Stimulated activated CD4-positive, alpha-beta T cell treated with anti-CD3 and anti-CD28 coated beads, TNF-alpha, amount 100 ng/mL, for 1 hour (primary cell): ENCODE measurements around the gene RAB31.

Experiments used
- DNase-seq, 3 donors: peaks; one replicate each; pipeline ENCODE4 v3.0.0-alpha.2; 2020; ENCODE audit warnings: low read depth in 3 of 3, low spot score in 1 of 3

RAB31 gene

DNA sequence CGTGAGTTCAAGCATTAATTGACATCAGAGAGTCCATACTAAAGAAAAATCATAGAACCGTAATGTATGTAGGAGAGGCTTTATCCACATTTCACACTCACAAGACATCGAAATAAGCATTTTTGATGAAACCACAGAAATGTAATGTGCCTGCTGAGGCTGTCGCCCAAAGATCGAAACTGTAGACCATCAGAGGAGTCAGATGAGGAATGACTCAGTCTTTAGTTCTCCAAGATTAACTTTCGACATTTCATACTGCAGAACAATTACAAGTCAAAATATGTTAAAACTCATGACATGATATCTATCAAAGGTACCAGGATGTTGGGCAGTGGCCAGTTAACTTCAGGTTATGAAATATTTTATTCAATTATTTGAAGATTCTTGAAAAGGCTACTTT lies 79.6 kb downstream of the RAB31 start:
- DNase-seq = no peak

DNA sequence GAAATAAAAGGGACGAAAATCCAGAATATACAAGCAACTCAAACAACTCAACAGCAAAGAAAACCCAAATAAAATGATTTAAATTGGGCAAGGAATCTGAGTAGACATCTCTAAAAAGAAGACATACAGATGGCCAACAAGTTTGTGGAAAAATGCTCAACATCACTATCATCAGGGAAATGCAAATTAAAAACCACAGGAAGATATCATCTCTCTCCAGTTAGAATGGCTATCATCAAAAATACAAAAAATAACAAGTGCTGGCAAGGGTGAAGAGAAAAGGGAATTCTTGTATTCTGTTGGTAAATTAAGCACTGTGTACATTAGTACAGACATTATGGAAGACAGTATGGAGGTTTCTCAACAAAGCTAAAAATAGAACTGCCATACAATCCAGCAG lies 80.0 kb downstream of the RAB31 start:
- DNase-seq = no peak

DNA sequence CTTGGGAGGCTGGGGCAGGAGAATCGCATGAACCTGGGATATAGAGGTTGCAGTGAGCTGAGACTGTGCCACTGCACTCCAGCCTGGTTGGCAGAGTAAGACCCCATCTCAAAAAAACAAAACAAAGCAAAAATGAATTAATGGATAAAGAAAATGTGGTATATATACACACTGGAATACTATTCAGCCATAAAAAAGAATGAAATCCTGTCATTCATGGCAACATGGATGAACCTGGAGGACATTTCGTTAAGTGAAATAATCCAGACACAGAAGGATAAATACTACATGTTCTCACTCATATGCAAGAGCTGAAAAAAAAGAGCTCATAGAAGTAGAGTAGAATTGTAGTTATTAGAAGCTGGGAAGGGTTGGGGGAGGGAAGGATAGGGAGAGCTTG lies 80.8 kb downstream of the RAB31 start:
- no peak for DNase-seq

DNA sequence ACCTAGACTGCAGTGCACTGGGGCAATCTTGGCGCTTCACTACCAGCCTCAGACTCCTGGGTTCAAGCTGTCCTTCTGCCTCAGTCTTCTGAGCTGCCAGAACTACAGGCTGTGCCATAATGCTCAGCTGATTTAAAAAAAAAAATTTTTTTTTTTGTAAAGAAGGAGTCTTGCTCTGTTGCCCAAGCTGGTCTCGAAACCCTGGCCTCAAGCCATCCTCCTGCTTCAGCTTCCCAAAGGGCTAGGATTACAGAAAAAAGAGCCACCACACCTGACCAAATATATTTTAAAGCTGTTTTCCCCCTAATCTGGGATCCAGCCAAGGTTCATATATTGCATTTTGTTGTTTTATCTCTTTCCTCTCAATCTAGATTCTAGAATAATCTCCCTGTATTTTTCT lies 82.2 kb downstream of the RAB31 start:
- no peak for DNase-seq

DNA sequence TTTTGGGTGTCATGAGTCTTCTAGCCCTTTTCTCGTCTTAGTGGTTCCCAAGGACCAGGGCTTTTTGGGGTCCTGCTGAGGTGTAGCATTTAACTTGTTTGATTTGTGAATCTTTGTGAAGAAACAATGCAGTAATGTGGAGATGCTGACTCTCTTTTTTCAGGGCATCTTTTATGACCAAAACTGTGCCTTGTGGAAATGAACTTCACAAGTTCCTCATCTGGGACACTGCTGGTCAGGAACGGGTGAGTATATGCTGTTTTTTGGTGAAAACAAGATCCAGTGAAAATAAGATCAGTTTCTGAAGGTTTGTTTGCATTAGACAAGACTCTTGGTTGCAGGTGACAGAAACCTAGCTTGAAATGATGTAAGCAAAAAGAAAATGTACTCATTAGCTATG lies 83.9 kb downstream of the RAB31 start:
- no peak for DNase-seq

DNA sequence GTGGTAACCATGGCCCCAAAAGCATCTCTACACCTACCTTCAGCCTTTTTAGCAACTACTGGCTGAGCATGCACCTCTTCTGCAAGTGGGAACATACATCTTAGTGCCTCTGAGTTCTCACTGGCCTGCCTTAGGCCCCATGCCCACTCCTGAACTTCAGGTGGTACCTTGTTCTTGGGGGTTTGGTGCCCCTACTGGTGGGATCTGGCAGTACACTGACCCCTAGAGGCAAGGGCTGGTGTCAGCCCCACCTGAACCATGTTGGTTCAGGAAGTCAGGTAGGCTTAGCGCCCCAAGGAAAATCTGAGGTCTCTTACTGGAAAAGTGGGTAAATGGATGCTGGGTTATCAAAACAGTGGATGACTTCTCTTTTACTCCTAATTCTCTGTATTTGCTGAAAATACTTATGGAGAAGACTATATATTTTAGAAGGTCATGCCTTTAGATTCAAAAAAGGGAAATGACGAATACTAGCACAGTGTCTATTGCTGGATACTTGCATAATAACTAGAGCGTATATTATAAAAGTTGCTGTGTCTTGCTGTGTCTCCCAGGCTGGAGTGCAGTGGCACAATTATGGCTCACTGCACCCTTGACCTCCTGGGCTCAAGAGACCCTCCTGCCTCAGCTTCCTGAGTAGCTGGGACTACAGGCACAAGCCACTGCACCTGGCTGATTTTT lies 84.6 kb downstream of the RAB31 start:
- DNase-seq = peak in 1 of 3 donors; percentile 5

DNA sequence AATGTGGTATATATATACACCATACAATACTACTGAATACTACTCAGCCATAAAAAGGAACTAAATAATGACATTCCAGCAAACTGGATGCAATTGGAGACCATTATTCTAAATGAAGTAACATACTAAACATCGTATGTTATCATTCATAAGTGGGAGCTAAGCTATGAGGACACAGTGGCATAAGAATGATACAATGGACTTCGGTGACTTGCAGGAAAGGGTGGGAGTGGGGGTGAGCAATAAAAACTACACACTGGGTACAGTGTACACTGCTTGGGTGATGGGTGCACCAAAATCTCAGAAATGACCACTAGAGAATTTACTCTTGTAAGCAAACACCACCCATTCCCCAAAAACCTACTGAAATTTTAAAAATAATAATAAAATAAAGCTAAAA lies 87.9 kb downstream of the RAB31 start:
- DNase-seq = no peak

DNA sequence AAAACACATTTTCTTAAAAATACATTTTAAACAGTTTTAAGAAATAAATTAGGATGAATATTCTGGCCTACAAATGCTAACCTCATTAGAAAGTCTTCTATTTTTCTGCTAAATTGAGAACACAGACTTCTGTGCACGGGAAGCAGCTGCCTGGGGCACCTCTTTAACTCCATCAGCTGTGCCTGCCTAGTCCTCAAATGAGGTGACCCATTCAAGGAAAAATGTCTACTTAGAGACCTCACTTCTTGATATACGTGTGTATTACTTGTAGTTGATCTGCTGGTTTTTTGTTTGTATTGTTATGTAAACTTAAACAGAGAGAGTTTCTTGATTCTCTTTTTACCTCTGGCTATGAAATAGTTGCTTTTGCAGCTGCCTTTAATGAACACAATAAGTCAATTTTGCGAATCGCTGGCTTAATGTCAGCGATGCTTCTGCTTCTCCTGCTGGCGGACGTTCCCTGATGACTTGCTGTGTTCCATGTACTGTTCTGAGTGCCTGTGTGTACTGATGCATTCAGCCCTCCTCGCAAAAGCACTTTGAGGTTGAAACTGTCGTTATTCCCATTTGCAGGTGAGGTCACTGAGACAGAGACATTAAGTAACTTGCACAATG lies 88.9 kb downstream of the RAB31 start:
- DNase-seq = no peak

DNA sequence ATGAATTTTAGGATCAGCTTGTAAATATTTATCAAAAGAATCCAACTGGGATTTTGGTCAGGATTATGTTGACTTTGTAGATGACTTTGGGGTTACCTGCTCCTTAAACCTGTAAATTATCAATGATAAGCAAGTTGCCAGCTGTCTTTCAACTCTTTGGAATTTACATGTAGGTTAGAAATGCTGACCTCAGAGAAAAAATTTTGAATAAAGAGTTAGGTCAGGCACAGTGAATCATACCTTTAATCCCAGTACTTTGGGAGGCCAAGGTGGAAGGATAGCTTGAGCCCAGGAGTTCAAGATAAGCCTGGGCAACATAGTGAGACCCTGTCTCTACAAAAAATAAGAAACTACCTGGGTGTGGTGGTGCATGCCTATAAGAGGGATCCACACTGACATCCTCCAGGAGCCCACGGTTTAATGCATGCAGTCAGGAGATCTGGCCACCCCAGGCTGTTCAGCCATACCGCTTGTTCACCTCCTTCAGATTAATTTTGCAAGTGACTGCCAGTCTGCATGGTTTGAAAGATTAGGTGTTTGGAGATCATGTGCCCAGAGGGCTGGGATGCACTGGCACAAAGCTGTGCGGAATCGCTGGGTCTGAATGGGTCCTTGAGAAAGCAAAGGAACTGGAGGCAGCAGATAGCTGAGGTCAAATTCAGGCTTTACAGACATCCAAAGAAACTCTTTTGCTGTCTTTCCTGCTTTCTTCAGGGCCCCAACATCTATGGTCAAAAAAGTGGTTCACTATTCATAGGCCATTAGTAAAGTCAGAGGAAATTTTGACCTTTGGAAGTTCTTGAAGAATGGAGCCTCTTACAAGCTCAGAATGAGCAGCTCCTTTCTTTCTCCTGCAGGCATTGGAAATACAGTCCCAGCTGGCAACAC lies 94.3 kb downstream of the RAB31 start:
- no peak for DNase-seq

DNA sequence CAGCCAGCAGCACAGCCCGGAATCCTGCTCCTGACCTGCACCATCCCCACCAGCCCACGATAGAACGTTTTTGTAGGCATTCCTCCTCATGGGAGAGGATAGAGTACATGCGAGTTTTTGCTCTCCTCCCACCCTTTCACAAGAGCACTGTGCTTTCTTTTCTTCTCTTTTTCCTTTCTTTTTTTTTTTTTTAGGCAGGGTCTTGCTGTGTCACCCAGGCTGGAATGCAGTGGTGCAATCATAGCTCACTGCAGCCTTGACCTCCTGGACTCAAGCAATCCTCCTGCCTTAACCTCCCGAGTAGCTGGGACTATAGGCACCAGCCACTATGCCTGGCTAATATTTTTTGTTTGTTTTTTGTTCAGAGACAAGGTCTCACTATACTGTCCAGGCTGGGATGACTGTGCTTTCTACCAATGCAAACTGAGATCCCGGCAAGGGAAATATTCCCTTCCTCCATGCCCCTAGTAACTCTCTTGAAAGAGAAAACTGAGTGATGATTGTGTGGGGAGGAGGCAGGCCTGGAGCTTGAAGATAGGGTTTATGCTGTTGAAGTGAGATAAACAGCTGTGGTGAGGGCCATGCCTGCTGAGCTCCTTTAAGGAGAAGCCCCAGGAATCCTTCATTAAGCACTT lies 95.1 kb downstream of the RAB31 start:
- no peak for DNase-seq

DNA sequence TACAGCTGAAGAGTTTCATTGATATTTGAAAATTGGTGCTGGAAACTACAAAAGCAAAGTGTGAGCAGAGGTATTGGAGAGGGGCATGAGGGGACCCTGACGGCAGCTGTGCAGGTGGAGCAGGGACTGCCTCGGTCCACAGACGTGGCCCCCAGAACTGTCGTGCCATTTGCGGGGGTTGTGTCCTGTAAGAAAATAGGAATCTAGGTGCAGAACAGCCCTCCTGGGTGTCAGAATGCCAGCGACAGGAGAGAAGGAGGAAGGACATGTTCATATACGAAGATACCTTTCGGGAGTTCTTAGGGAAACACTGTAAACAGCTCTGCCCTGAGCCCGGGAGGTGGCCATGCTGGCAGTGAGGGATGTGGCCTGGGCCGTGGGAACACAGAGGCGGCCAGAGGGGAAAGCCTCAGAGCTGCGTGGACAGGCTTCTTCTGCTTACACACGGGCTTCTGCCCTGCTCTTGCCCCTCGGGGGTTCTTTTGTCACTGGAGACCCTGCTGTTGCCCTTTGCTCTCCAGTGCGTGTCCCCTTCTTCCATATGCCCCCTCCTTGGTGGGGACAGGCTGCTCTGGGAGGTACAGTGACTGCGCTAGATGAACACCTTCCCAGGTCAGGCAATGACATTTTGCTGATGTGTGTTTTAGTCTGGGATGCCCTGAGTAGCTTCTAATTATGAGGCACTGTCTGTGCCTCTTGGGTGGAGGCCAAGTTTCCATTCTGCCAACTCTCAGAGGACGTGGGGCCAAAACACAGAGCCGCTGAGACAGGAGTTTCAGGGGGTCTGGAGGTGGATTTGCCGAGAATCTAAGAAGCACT lies 95.8 kb downstream of the RAB31 start:
- no peak for DNase-seq

DNA sequence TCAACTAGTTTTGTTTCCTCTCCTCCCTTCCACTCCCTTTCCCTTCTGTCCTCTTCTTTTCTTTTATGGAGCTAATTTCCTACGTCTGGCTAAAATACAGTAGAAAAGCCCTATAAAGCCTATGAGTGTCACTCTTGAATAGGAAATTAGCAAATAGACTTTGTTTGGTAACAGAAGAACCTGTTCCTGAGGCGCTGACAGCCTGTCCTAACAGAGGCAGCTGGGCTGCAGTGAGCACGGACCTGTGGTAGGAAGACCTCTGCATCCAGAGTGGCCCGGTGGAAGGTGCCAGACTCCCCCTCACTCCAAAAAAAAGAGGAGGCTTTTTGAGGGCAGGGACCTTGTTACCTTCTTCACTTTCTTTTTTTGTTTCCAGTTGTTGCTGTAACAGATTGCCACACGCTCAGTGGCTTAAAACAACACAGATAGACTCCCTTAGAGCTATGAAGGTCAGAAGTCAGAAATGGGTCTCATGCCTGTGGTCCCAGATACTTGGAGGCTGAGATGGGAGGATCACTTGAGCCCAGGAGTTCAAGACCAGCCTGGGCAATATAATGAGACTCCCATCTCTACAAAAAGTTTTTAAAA lies 96.5 kb downstream of the RAB31 start:
- DNase-seq = no peak

DNA sequence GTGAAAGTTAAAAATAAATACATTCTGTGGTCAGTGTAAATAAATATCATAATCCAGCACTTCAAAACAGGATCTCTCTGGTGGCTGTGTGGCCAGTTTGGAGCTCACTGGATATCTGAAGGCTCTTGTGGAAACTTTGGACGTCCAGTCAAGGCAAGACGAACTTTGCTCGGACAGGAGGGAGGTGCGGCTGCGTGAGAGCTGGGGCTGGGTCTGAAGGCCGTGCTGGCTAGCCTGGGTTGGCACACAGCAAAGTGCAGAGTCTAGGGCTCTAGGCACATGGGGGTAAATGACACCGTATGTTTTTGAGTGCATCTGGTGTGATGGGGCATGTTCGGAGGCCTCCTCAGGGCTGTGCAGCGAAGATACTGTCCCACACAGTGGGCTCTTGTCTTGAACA lies 98.8 kb downstream of the RAB31 start:
- DNase-seq = no peak

DNA sequence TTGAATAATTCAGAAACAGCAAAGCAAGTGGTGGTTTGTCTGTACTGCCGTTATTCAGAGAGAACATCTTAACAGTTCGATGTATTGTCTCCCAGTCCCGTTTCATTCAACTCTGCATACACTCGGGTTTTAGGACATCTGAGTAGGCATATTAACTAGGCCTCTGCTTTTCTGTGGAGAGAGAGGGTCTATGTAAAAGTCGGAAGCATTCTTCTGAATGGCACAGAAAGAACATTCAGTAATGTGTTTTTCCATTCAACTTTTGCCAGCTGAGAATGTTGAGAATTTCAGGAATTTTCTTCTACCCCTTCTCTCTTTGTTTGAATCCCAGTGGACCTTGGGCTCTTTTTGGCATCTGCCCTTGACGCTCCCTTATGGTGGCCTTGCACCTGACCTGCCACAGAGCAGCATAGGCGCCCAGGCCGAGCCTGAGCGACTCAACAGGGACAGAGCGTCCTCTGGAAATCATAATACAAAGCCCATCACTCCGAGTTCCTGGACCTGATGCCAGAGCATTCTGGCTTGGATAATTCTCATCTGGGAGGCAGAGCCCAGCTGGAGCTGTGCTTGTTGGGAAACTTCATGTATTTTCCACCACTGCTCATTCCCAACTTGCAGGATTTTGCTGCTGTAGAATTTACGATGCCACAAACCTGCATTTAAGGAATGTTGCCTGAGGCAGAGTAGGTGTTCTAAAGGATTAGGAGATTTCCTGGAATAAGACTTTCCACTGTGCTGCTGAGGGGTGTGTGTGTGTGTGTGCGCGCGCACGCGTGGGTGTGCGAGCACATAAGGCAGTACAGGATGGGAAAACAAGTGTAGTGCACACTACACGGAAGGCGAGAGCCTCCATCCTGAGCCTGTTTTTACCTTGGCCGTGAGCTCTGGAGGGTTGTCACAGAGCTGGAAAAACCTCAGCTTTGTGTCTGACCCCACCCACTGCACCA lies 100.5 kb downstream of the RAB31 start:
- no peak for DNase-seq

DNA sequence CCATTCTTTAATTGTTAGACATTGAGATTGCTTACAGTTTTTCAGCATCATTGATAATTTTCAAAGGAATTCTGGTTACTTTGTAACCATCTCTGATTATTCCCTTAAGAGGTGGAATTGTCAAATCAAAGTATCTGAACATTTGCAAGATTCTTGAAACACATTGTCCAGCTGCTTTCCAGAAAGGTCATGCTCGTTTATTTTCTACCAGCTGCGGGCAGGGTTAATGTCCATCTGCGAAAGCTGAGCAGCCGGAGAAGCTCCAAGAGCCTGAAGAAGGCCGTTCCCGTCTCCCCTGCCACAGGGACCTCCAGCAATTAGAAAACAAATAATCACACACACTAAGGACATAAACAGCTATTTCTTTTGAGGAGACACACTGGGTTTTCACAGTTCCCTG lies 101.6 kb downstream of the RAB31 start:
- DNase-seq = no peak

DNA sequence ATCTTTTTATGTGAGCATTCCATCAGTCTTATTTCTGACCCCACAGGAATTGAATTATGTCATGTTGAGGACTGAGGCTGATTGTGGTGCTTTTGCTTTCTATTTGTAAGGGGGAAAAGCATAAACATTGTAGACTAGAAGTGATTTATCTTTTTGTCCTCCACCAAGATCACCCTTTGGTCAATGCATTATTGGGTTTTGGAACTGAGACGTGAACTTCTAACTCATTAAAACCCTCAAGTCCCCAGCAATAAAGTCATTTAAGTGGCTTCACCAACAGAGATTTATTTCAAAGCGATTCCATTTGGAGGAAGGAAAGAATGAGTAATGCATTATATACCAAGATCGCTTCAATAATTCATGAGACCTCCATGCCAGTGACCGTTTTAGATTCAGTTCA lies 102.2 kb downstream of the RAB31 start:
- DNase-seq = no peak

DNA sequence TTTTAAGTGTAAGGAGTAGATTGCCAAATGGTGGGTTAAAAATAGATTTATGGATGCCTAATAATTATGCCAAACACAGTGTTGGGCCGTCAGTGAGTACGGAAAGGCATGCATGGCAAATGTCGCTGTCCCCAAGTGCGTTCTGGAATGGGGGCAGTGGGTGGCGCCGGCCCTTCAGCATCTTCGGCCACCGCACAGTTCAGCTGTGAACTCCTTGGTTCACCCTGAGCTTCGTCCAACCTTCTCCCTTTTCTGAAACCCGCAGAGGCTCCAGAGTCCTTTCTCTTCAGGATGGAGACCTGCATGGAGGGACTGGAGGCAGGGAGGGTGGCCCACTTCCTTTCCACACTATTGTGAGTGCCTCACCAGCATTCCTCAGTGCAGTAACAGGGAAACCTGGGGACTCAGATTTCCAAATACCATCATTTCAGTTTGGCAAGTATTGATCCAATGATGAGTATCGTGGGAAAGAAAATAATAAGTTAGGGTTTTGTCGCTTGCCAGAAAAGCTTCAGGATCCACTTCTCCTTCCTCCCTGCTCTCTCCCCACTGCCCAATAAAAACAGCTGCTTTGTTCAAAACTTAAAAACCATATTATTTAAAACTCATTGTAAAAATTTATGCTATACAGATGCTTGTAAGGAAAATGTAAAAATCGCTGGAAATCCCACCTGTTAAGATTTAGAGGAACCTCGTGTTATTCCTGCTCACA lies 103.0 kb downstream of the RAB31 start:
- no peak for DNase-seq

DNA sequence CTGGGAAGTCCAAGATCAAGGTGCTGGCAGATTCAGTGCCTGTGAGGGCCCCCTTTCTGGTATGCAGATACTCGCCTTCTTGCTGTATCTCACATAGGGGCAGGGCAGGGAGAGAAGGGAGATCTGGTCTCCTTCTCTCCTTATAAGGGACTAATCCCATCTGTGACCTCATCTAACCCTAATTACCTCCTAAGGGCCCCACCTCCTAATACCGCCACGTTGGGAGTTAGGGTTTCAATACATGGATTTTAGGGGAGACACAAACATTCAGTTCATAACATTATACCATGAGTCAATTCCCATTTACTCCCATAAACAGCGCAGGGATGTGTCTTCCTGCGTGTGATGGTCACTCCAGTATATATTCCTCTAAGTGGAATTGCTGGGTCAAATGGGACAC lies 103.9 kb downstream of the RAB31 start:
- no peak for DNase-seq

DNA sequence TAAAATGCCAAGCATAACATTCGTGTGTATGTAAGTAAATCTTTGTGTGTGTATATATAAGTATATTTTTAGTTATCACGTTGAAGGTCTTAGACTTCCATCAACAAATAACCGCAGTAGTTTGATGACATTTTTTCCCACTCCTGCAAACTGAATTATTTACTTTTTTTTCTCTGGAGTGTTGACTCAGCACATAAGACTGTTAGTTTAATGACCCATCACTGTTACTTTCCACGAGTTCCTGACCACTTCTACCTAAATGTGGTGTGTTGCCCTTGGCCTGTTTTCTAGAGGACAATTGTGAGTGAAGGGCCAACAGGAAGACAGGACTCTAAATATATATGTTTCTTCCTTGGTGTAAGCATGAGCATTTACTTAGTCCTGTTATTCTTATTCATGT lies 106.3 kb downstream of the RAB31 start:
- DNase-seq = no peak
